GM06990 (cell line): ENCODE measurements around the gene CFAP92.

Experiments used
- DNase-seq: peaks from one replicate; pipeline ENCODE4 v3.0.0-alpha.2; 2011; ENCODE audit not compliant: insufficient read length; ENCODE audit errors: extremely low read depth
- H3K27me3 ChIP-seq: replicated peaks from 2 replicates; pipeline ENCODE4 v1.6.0; 2011; ENCODE audit warnings: low read length; ENCODE audit not compliant: control insufficient read depth, insufficient read depth
- H3K36me3 ChIP-seq: 2 replicates; pipeline ENCODE4 v1.5.1; 2011; ENCODE audit warnings: low read length; ENCODE audit not compliant: control insufficient read depth, insufficient read depth
- H3K4me3 ChIP-seq: replicated peaks from 2 replicates; pipeline ENCODE4 v1.5.1; 2011; ENCODE audit warnings: low read depth, mild to moderate bottlenecking, control low read depth, low read length
- TF ChIP-seq, protein P1 (sequence below): IDR thresholded peaks from 2 replicates; pipeline ENCODE4 v1.5.1; 2011; ENCODE audit warnings: low read length, control low read depth, mild to moderate bottlenecking, inconsistent platforms; ENCODE audit not compliant: insufficient read depth, poor library complexity, severe bottlenecking

Gene CFAP92

DNA sequence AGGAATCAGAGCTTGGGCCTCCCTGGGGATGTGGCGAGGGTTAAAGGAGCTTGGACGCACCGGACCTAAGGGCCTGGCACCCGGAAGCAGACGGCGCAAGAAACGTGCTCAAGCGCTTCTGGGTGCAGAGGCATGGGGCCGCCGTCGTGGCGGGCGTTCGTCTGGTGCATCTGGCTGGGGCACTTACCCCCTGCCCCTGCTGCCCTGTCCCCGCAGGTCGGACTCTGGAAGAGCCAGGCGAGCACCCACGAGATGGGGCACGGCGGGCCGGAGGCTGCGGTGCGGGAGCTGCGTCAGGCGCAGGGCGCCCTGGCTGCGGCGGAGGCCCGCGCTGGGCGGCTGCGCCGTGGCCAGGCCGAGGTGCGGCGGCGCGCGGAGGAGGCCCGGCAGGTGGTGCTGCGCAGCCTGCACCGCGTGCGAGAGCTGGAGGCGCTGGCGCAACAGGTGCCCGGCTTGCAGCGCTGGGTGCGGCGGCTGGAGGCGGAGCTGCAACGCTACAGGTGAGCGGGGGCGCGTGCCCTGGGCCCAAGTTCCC lies 9.8 kb upstream of the CFAP92 start:
- H3K4me3 ChIP-seq: no peak overlapping the region
- DNase-seq: no peak
- H3K36me3 ChIP-seq: no peaks in the 10 kb centered on the region
- peaks cover 2% of the 10 kb centered on the region for H3K27me3 ChIP-seq
- TF ChIP-seq, protein P1, sequence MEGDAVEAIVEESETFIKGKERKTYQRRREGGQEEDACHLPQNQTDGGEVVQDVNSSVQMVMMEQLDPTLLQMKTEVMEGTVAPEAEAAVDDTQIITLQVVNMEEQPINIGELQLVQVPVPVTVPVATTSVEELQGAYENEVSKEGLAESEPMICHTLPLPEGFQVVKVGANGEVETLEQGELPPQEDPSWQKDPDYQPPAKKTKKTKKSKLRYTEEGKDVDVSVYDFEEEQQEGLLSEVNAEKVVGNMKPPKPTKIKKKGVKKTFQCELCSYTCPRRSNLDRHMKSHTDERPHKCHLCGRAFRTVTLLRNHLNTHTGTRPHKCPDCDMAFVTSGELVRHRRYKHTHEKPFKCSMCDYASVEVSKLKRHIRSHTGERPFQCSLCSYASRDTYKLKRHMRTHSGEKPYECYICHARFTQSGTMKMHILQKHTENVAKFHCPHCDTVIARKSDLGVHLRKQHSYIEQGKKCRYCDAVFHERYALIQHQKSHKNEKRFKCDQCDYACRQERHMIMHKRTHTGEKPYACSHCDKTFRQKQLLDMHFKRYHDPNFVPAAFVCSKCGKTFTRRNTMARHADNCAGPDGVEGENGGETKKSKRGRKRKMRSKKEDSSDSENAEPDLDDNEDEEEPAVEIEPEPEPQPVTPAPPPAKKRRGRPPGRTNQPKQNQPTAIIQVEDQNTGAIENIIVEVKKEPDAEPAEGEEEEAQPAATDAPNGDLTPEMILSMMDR: no peak

DNA sequence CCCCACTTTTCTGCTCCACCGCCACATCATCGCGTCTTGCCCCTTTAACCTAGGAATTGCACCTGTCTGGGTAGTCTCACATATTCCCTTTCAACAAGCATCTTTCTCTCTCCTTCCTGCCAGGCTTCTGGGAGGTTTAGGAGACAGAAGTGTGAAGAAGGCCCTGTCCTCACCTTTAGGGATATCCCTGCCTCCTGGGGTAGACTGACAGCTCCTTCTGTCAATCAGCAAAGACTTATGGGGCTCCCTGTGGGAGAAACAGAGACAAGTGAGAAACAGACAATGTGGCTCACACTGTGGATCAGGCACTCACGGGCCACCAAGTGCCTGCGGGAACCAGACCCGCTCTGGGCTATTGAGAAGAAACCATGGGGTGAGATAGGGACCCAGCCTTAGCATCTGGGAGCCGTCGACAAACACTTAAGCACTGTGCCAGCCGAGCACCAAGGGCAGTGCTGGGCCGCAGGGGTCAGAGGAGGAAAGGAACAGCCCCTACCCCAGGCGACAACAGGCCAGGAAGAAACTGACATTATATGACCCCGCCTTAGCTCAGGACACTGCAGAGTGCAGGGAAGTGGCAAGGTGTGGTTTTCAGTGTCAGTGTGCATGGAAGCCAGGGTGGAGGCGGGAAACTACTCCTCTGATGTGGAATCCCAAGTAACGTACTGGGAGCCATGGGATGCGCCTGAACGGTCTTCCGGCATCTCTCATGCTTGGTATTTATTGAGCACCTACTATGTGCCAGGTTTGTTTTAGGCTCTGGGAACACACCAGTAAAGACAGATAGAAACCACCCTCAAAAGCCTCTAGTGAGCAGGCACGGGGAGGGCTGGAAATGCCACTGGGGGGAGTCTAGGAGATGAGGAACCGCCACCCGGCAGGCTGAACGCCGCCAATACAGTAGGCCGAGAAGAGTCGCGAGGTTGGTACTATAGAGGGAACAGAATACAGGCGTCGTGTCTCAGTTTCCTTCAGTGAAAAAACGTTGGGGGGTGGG lies 9.0 kb upstream of the CFAP92 start:
- Histone ChIP-seq H3K4me3 (no peak overlapping the region), H3K36me3 (no peaks in the 10 kb centered on the region), H3K27me3 (peaks cover 2% of the 10 kb centered on the region)
- TF ChIP-seq, protein P1: no peak
- DNase-seq: no peak

DNA sequence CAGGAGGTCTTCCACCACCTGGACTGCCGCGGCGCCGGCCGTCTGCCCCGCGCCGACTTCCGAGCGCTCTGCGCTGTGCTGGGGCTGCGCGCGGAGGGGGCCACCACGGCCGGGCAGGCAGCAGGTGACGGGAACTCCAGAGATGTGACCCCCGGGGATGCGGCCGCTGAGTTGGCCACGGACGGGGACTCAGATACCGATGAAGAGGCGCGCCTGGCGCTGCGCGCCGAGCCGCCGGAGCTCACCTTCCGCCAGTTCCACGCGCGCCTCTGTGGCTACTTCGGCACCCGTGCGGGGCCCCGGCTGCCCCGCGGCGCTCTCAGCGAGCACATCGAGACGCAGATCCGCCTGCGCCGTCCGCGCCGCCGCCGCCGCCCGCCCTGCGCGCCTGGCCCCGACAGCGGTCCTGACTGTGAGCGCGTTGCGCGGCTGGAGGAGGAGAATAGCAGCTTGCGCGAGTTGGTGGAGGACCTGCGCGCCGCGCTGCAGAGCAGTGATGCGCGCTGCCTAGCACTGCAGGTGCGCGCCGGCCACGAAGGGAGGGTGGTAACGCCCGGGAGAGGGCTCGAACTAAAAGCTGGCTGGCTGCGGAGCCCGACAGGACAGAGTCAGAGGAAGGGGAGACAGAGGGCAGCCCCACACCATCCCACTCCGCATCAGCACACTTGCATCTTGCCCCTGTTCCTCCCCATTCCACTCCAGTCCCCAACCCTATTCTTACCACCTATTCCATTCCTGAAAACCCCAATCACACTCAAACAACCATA lies 8.1 kb upstream of the CFAP92 start:
- Histone ChIP-seq H3K27me3 (peaks cover 2% of the 10 kb centered on the region), H3K36me3 (no peaks in the 10 kb centered on the region), H3K4me3 (no peak overlapping the region; the same call in 1 of the 2 replicates)
- no peak for DNase-seq
- TF ChIP-seq, protein P1: no peak

DNA sequence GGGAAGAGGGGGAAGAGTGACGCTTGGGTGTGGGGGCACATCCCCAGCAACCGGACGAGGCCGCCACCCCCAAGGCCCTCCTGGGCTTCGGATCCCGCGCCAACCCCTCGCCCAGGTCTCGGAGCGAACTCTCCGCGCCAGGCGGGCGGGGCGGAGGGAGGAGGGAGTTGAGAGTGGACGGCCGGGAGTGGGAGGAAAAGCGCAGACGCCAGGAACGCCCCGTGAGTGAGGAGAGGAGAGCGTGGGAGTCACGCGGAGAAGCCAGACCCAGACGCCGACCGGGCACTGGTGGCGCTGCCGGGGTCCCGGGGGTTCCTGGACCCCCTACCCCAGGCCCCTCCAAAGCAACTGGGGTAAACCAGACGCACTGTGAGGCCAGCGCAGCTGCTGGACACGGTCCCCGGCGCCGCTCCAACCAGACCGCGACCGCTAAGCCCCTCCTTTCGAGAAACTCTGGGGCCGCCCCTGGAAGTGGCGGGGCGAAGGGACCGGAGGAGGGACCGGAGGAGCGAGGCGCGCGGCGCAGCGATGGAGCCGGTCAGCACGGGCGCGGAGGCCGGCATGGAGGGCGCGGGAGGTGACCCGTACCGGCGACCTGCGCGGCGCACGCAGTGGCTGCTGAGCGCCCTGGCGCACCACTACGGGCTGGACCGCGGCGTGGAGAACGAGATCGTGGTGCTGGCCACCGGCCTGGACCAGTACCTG lies 7.4 kb upstream of the CFAP92 start, which contains the start of gene EFCC1:
Gene EFCC1, plus strand, starts transcription at position 204 of the 705 bp plus-strand sequence. Its CDS starts 325 bp downstream, at position 529.
- Histone ChIP-seq H3K27me3 (peaks cover 2% of the 10 kb centered on the region), H3K36me3 (no peaks in the 10 kb centered on the region), H3K4me3 (no peak within 1 kb of the TSS; the same call in 1 of the 2 replicates)
- DNase-seq: no peak
- TF ChIP-seq, protein P1: no peak

DNA sequence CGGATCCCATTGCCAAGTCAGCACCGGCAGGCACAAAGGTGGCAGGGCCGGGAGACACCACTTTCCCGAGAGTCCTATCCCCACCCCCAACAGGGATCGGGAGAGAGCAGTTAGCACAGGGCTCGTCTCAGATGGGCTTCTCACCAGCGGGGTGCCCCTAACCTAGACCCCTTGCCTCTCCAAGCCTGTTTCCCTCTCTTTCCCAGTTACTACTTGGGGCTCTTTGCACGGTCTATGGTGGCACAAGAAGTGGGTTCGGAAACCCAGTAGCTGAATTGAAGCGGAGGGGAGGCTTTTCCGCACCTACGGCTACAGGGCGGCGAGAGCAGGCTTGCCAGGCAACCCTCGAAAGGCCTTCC lies 6.8 kb upstream of the CFAP92 start:
- Histone ChIP-seq H3K36me3 (no peaks in the 10 kb centered on the region), H3K4me3 (no peak overlapping the region), H3K27me3 (peaks cover 2% of the 10 kb centered on the region)
- TF ChIP-seq, protein P1: no peak
- no peak for DNase-seq
